Stimulated activated CD4-positive, alpha-beta T cell treated with anti-CD3 and anti-CD28 coated beads, Interleukin-1b, Interleukin-23, amount 100 ng/mL, for 4 hours (primary cell): Measurements from ENCODE around the gene LRRK2.
"Not testable (repeated sequence)": the region's sequence is repeated elsewhere in the genome, so short reads cannot be mapped to it uniquely, and the experiment has no call there.

Experiments used
- DNase-seq, 2 donors: peaks; one replicate each; pipeline ENCODE4 v3.0.0-alpha.2; 2020; ENCODE audit warnings: low read depth in 2 of 2

LRRK2 gene

GRCh38 chr12:40212566-40212965, 12.2 kb upstream of the LRRK2 start:
- DNase-seq = no peak

GRCh38 chr12:40215982-40216381, 8.8 kb upstream of the LRRK2 start:
- DNase-seq = no peak

- no peak for DNase-seq
Measured at GRCh38 chr12:40216516-40217288, 8.1 kb upstream of the LRRK2 start.

- no peak for DNase-seq
Measured at GRCh38 chr12:40219760-40220159, 5.0 kb upstream of the LRRK2 start.

- DNase-seq = no peak
Measured at GRCh38 chr12:40222247-40222646, 2.5 kb upstream of the LRRK2 start.

- no peak for DNase-seq
Measured at GRCh38 chr12:40223646-40224045, 1.2 kb upstream of the LRRK2 start.

- no peak for DNase-seq
Measured at GRCh38 chr12:40225337-40225983, 663 bp downstream of the LRRK2 start.

GRCh38 chr12:40225984-40226602, 1.3 kb downstream of the LRRK2 start:
- no peak for DNase-seq

GRCh38 chr12:40226705-40227104, 1.9 kb downstream of the LRRK2 start:
- no peak for DNase-seq

- DNase-seq = no peak
Measured at GRCh38 chr12:40227447-40227846, 2.6 kb downstream of the LRRK2 start.

- no peak for DNase-seq
Measured at GRCh38 chr12:40228727-40229126, 3.9 kb downstream of the LRRK2 start.

GRCh38 chr12:40229690-40230651, 5.2 kb downstream of the LRRK2 start:
- DNase-seq = no peak

- no peak for DNase-seq
Measured at GRCh38 chr12:40232602-40233001, 7.8 kb downstream of the LRRK2 start.

GRCh38 chr12:40233741-40234367, 9.1 kb downstream of the LRRK2 start:
- no peak for DNase-seq

GRCh38 chr12:40236357-40236850, 11.6 kb downstream of the LRRK2 start:
- no peak for DNase-seq

- no peak for DNase-seq
Measured at GRCh38 chr12:40238266-40238902, 13.6 kb downstream of the LRRK2 start.

GRCh38 chr12:40238979-40239378, 14.2 kb downstream of the LRRK2 start:
- no peak for DNase-seq

GRCh38 chr12:40240779-40241178, 16.0 kb downstream of the LRRK2 start:
- DNase-seq = no peak

- DNase-seq = no peak
Measured at GRCh38 chr12:40241741-40242140, 16.9 kb downstream of the LRRK2 start.

GRCh38 chr12:40244526-40245156, 19.8 kb downstream of the LRRK2 start:
- not testable (repeated sequence) for DNase-seq
